Frontal cortex (tissue), 4 donors: Measurements from ENCODE around the gene FBXW10B. TPM values are rescaled to one million over a fixed set of nuclear protein-coding genes. Genes with fewer than 3 reads are reported as not detected.
"Not testable (repeated sequence)": the region's sequence is repeated elsewhere in the genome, so short reads cannot be mapped to it uniquely, and the experiment has no call there.

Experiments
- DNase-seq, 2 donors: peaks; one replicate each; pipeline ENCODE4 v3.0.0; 2012; ENCODE audit warnings: low spot score in 2 of 2
- FAIRE-seq: peaks from 2 replicates; lab custom pipeline; 2012; peaks lifted over from hg19 to GRCh38; lab: Jason Lieb, UNC
- small RNA-seq: library from RNA; depleted of rRNA; stranded (forward); fragments of <200 nt; gene quantifications from one replicate; pipeline ENCODE3, GENCODE V24; 2014
- total RNA-seq: library from RNA; depleted of rRNA; stranded (reverse); fragments of >200 nt; gene quantifications from one replicate; pipeline ENCODE4 v1.2.3, GENCODE V29; 2014
- donor health status: control.
- donor health status: control.
- donor health status: control.

The FBXW10B gene
- total RNA-seq, 1 donor from 2014 or later, result 0.82 TPM

GRCh38 chr17:15573870-15574269, 45.6 kb downstream of the FBXW10B start:
- DNase-seq, FAIRE-seq: not testable (repeated sequence)

Small RNA genes lying within 50 kb of the gene (small RNA-seq; reads per million reads assigned to genes)
- gene AC005838.1 (not detected), gene RF00090 (not detected)

Other genes starting within 250 kb of the FBXW10B start
- 6.9 TPM for gene CDRT4, start 152.1 kb downstream of the FBXW10B start, total RNA-seq
- gene TVP23C, start 56.2 kb downstream of the FBXW10B start, total RNA-seq, result 47.7 TPM
- gene TRIM16, start 64.6 kb upstream of the FBXW10B start, total RNA-seq, result 63.6 TPM
- gene ZNF286A, start 80.0 kb upstream of the FBXW10B start, total RNA-seq, result 177 TPM
- 3.3 TPM for gene TBC1D26, start 112.6 kb upstream of the FBXW10B start, total RNA-seq